Fibroblast of lung (primary cell): ENCODE results near the gene MRPL53.

ENCODE experiments used
- EZH2 ChIP-seq: IDR thresholded peaks from 2 replicates; pipeline ENCODE4 v1.5.1; 2012; ENCODE audit warnings: low read length, control low read depth, mild to moderate bottlenecking; ENCODE audit errors: missing control alignments
- TF ChIP-seq, protein P1 (sequence below), 2 donors: IDR thresholded peaks in 1 of 2; conservative IDR thresholded peaks in 1 of 2; 1 replicate in 1 of 2; 2 replicates in 1 of 2; pipeline ENCODE4 v1.5.1; 2011 to 2012; ENCODE audit warnings: low read length in 2 of 2, control low read depth in 1 of 2, inconsistent platforms in 1 of 2, low read depth in 1 of 2, mild to moderate bottlenecking in 1 of 2

DNA sequence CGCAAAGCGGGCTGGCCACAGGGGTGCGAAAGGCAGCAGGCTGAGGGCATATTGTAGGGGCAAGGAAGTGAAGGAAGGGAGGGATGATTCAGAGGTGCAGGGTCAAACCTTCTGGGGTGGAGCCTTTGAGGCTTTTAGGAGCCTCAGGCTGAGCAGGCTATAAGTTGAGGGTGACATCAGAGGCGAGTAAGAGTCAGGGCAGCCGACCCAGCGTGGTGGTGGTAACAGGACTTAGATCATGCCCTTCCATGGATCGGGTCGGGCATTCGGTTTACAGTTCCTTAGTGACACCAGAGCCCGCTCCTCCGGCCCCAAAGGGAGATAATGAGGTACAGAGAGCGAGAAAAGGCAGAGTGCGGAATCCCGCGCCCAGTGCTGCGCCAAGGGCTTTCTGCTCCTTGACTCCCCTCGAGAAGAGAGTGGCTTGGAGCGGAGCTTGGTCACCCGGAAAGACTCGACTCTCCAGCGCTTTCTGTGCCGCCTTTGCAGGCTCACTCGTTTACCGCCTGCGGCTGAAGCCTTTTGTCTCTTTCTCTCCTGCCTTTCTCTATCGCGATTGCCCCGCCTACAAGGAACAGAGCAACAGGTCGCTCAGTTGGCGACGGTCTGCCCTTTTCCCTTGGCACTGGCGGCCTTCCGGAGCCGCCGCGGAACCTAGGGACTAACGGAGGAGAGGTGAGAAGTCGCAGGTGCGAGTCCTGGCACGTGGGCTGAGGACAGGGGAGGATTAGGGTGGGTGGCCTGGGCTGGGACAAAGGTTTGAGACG, 26.2 kb upstream of the MRPL53 start:
- TF ChIP-seq, protein P1, sequence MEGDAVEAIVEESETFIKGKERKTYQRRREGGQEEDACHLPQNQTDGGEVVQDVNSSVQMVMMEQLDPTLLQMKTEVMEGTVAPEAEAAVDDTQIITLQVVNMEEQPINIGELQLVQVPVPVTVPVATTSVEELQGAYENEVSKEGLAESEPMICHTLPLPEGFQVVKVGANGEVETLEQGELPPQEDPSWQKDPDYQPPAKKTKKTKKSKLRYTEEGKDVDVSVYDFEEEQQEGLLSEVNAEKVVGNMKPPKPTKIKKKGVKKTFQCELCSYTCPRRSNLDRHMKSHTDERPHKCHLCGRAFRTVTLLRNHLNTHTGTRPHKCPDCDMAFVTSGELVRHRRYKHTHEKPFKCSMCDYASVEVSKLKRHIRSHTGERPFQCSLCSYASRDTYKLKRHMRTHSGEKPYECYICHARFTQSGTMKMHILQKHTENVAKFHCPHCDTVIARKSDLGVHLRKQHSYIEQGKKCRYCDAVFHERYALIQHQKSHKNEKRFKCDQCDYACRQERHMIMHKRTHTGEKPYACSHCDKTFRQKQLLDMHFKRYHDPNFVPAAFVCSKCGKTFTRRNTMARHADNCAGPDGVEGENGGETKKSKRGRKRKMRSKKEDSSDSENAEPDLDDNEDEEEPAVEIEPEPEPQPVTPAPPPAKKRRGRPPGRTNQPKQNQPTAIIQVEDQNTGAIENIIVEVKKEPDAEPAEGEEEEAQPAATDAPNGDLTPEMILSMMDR (conservative IDR thresholded peaks at IDR 0.05 in 1 of 2, IDR thresholded peaks at IDR 0.05 in 1 of 2; ENCODE audit: low read depth in 1 of 2, low read length in 2 of 2), result no peak
- TF ChIP-seq EZH2, result peak; percentile 68
